ENCODE results near the gene OPTN. TPM values are rescaled to one million over a fixed set of nuclear protein-coding genes. Genes with fewer than 3 reads are reported as not detected.
"Not testable (repeated sequence)": the region's sequence is repeated elsewhere in the genome, so short reads cannot be mapped to it uniquely, and the experiment has no call there.

Gene OPTN
- total RNA-seq, 1 donor from 2014 or later, result 54.1 TPM

DNA sequence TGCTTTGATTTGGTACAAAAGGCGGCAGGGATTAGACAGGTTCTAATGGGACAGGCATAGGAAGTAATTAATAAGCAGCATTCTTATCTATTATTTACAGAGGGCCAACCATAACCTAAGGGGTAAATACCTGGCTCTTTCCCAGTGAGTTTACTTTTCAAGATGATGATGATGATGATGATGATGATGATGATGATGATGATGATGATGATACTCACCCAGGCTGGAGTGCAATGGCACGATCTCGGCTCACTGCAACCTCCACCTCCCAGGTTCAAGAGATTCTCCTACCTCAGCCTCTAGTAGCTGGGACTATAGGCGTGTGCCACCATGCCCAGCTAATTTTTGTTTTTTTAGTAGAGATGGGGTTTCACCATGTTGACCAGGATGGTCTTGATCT is 5.9 kb upstream of the OPTN start:
- peaks cover 17% of the 10 kb centered on the region for H3K4me1 Mint-ChIP-seq (ENCODE audit: low read depth)
- intact Hi-C loops (cut with micrococcal nuclease), result loop anchor here (10.0 kb wide), 1 partner anchor 749 kb away; the partner anchor contains the start of gene CAMK1D
- H3K36me3 Mint-ChIP-seq (ENCODE audit: low read depth); H3K27me3 Mint-ChIP-seq (ENCODE audit: insufficient read depth); DNase-seq (ENCODE audit: low spot score); H3K27ac Mint-ChIP-seq; H3K4me3 Mint-ChIP-seq; H3K9me3 Mint-ChIP-seq: not testable (repeated sequence)

DNA sequence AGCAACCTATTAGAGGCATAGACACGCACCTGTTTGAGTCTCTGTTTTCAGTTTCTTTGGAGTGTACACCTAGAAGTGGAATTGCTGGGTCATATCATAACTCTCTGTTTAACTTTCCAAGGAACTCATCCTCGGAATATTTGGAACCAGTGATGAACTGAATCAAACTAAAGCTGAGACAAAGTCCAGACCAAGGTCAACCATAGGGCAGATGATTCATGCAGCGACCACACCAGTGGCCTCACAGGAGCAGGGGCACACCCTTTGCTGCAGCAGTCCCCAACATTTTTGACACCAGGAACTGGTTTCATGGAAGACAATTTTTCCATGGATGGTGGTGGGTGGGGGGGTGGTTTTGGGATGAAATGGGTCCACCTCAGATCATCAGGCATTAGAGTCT is 4.9 kb upstream of the OPTN start:
- DNase-seq (ENCODE audit: low spot score), result no peak
- Mint-ChIP-seq H3K4me1 (ENCODE audit: low read depth) (peaks cover 22% of the 10 kb centered on the region), H3K9me3 (no peaks in the 10 kb centered on the region), H3K36me3 (ENCODE audit: low read depth) (no peaks in the 10 kb centered on the region), H3K4me3 (no peak overlapping the region), H3K27me3 (ENCODE audit: insufficient read depth) (peaks cover 4% of the 10 kb centered on the region), H3K27ac (no peak overlapping the region)
- intact Hi-C loops (cut with micrococcal nuclease), result loop anchor here (10.0 kb wide), 1 partner anchor 750 kb away; the partner anchor contains the start of gene CAMK1D

DNA sequence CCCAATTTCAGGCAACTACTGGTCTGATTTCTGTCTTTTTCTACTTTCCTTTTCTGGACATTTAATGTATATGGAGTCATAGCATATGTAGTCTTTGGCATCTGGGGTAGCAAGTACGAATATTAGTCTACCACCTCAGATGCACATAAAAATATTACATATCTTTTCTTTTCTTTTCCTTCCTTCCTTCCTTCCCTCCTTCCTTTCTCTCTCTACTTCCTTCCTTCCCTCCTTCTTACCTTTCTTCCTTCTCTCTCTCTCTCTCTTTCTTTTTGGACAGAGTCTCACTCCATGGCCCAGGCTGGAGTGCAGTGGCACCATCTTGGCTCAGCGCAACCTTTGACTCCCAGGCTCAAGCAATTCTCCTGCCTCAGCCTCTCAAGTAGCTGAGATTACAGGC is 4.0 kb upstream of the OPTN start:
- intact Hi-C loops (cut with micrococcal nuclease), result loop anchor here (10.0 kb wide), 1 partner anchor 751 kb away; the partner anchor contains the start of gene CAMK1D
- DNase-seq (ENCODE audit: low spot score), result no peak
- Mint-ChIP-seq H3K4me1 (ENCODE audit: low read depth) (peaks cover 27% of the 10 kb centered on the region), H3K36me3 (ENCODE audit: low read depth) (peaks cover 4% of the 10 kb centered on the region), H3K4me3 (no peak overlapping the region), H3K27ac (no peak overlapping the region), H3K27me3 (ENCODE audit: insufficient read depth) (peaks cover 2% of the 10 kb centered on the region), H3K9me3 (no peaks in the 10 kb centered on the region)

DNA sequence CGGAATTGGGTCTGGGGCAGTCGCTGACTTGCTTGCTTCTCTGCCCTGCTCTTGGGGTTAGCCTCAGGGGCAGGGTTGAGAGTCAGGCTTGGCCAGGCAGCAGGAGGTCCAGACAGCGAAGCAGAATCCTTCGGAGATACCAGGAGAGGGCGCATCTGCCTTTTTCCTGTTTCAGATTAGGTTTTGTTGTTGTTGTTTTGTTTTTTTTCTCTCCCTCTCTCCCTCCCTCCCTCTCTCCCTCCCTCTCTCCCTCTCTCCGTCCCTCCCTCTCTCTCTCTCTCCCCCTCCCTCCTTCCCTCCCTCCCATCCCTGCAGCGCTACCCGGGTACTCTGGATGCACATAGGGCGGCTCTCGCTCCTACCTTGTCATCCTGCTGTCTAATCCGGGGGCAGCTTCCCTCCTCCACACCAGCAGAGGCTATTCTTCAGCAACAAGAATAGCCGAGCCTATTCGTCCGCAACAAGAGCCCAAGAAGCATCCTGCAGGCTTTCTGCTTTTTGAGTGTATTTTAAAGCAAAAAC is 758 bp upstream of the OPTN start:
- H3K4me1 Mint-ChIP-seq (ENCODE audit: low read depth), result peaks cover 51% of the 10 kb centered on the region
- peaks cover 15% of the 10 kb centered on the region for H3K36me3 Mint-ChIP-seq (ENCODE audit: low read depth)
- H3K4me3 Mint-ChIP-seq, result peak overlapping the region; percentile 89
- peak overlapping the region; percentile 92 for H3K27ac Mint-ChIP-seq
- no peaks in the 10 kb centered on the region for H3K9me3 Mint-ChIP-seq
- no peaks in the 10 kb centered on the region for H3K27me3 Mint-ChIP-seq (ENCODE audit: insufficient read depth)
- intact Hi-C loops (cut with micrococcal nuclease), result loop anchor here (1.0 to 10.0 kb wide), 5 partner anchors 24 to 903 kb away; partner anchors contain the start of genes CAMK1D, CDC123 and SEPHS1
- DNase-seq (ENCODE audit: low spot score), result peak; percentile 54

DNA sequence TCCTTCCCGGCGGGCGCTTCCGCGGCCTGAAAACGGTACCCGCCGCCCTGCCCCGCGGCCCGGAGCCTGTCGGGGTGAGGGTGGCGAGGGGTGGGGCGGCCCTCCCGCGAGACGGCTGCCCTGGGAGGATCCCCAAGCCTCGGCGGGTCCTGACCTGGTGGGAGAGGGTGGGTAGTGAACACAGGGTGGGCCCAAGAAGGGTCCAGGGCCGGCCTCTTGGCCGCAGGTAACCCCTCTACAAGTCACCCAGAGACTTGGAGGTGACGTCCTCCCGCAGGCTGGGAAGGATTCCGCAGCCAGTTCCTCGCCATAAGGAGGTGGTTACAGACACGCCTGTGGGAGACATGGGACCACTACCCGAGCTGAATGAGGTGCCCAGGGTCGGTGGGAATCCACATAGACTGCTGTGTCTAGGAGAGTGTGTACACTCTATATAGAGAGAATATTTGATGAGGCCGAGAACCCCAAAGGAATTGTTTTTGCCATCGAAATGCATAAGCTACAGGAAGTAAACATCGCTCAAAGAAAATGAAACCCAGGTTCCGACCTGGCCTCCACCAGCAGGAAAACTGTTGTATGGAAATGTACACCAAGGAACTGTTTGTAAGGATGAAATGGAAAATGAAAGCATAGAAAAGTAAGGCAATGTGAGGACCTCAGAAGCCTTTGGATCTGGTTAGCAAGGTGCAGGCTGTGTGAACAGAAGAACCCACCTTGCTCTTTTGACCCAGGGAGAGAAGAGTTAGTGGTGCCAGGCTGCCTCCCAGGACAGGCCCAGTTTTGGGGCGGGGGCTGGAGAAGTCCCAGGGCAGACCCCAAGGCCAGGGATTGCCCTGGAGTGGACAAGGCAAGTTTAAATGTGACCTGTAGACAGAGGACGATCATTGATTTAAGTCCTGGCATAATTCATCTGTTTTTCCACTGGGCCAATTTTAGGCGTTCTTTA is 659 bp downstream of the OPTN start:
- Mint-ChIP-seq H3K4me3 (peak overlapping the region; percentile 93), H3K4me1 (ENCODE audit: low read depth) (peaks cover 62% of the 10 kb centered on the region), H3K36me3 (ENCODE audit: low read depth) (peaks cover 23% of the 10 kb centered on the region), H3K27me3 (ENCODE audit: insufficient read depth) (no peaks in the 10 kb centered on the region), H3K9me3 (no peaks in the 10 kb centered on the region), H3K27ac (peak overlapping the region; percentile 92)
- intact Hi-C loops (cut with micrococcal nuclease), result loop anchor here (1.0 kb wide), 2 partner anchors 61 to 202 kb away; partner anchors contain the start of gene MCM10
- peak; percentile 28 for DNase-seq (ENCODE audit: low spot score)

DNA sequence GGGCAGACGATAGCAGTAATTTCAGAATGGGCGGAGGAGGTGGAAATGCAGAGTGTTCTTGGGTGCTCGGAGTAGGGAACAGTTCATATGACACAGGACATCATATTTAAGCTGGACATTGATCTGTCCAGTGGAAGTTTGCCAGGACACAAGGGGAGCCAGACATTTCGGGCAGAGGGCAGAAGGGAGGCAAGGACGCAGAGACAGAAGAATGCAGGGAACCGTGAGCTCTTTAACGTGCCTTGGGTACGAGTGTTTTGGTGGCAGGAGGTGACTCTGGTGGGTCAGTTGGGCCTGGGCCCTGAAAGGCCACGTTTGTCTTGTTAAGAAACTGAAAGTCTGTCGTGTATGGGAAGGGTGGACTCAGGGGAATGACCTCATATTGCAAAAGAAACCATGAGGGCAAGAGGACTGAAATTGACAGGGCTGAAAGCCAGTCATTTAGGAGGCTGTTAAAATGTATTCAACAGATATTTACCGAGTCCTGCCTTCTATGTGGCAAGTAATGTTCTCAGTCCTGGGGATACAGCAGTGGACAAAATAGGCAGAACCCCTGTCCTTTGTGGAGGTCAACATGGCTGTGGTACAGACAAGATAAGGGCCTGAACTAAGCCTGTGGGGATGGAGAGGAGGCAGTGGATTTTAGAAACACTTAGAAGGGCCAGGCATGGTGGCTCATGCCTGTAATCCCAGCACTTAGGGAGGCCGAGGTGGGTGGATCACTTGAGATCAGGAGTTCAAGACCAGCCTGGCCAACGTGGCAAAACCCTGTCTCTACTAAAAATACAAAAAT is 2.2 kb downstream of the OPTN start:
- peak overlapping the region; percentile 78 for H3K4me3 Mint-ChIP-seq
- DNase-seq (ENCODE audit: low spot score), result no peak
- peak overlapping the region; percentile 26 for H3K27ac Mint-ChIP-seq
- peaks cover 71% of the 10 kb centered on the region for H3K4me1 Mint-ChIP-seq (ENCODE audit: low read depth)
- H3K27me3 Mint-ChIP-seq (ENCODE audit: insufficient read depth), result no peaks in the 10 kb centered on the region
- peaks cover 30% of the 10 kb centered on the region for H3K36me3 Mint-ChIP-seq (ENCODE audit: low read depth)
- no peaks in the 10 kb centered on the region for H3K9me3 Mint-ChIP-seq
- intact Hi-C loops (cut with micrococcal nuclease), result no loop called here

DNA sequence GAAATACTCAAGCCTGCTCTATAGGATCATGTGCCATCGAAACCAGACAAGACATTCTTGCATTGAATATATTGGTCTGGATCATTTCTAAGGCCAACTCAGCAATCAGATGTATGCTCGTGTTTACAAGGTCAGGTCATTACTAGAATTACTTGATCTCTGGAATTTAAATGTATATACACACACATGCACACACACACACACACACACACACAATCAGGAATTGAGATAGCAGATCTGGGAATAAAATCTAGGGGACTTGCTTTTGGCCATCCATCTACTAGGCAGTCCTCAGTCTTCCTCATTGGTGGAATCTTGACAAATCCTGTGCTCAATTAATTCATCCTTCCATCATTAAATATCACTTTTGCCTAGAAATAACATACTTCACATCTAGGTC is 3.6 kb downstream of the OPTN start:
- Mint-ChIP-seq H3K27ac (peak overlapping the region; percentile 14), H3K36me3 (ENCODE audit: low read depth) (peaks cover 35% of the 10 kb centered on the region), H3K9me3 (no peaks in the 10 kb centered on the region), H3K27me3 (ENCODE audit: insufficient read depth) (no peaks in the 10 kb centered on the region), H3K4me1 (ENCODE audit: low read depth) (peaks cover 74% of the 10 kb centered on the region), H3K4me3 (no peak overlapping the region)
- intact Hi-C loops (cut with micrococcal nuclease), result no loop called here
- DNase-seq (ENCODE audit: low spot score), result no peak

DNA sequence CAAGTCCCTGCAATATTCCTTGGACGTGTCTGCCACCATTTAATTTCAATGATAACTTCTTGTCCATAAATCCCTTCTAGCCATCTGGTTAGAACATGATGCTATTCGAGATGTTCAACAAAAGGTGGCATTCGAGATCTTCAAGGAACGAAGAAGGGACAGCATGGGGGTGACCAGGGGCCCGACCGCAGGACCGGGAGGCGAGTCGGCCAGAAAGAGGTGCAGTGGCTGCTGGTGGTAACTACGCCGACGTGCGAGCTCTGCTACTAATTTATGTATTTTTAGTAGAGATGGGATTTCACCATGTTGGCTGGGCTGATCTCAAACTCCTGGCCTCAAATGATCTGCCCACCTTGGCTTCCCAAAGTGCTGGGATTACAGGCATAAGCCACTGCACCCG is 4.7 kb downstream of the OPTN start:
- intact Hi-C loops (cut with micrococcal nuclease), result no loop called here
- H3K27ac Mint-ChIP-seq, result peak overlapping the region; percentile 57
- H3K4me3 Mint-ChIP-seq, result no peak overlapping the region
- no peak for DNase-seq (ENCODE audit: low spot score)
- peaks cover 69% of the 10 kb centered on the region for H3K4me1 Mint-ChIP-seq (ENCODE audit: low read depth)
- H3K9me3 Mint-ChIP-seq, result no peaks in the 10 kb centered on the region
- no peaks in the 10 kb centered on the region for H3K27me3 Mint-ChIP-seq (ENCODE audit: insufficient read depth)
- H3K36me3 Mint-ChIP-seq (ENCODE audit: low read depth), result peaks cover 38% of the 10 kb centered on the region

DNA sequence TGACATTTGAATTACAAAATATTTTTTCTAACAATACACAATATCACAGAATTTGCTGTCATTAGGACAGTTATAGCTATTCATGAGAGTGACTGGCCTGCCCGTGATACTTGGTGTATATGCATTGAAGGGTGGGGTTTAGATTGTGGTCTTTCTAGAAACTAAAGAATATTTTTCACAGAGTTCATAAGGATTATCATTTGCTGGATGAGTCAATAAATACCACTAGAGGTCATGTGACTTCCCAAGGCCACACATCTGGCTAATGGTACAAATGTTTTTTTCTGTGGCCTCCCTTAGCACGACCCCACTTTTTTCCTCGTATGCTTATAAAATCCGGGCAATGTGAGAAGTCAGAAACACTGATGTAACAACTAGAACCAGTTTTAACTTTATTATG is 5.2 kb downstream of the OPTN start:
- Mint-ChIP-seq H3K4me1 (ENCODE audit: low read depth) (peaks cover 72% of the 10 kb centered on the region), H3K4me3 (no peak overlapping the region), H3K36me3 (ENCODE audit: low read depth) (peaks cover 42% of the 10 kb centered on the region), H3K27ac (no peak overlapping the region), H3K27me3 (ENCODE audit: insufficient read depth) (no peaks in the 10 kb centered on the region), H3K9me3 (no peaks in the 10 kb centered on the region)
- DNase-seq (ENCODE audit: low spot score), result no peak
- intact Hi-C loops (cut with micrococcal nuclease), result no loop called here

DNA sequence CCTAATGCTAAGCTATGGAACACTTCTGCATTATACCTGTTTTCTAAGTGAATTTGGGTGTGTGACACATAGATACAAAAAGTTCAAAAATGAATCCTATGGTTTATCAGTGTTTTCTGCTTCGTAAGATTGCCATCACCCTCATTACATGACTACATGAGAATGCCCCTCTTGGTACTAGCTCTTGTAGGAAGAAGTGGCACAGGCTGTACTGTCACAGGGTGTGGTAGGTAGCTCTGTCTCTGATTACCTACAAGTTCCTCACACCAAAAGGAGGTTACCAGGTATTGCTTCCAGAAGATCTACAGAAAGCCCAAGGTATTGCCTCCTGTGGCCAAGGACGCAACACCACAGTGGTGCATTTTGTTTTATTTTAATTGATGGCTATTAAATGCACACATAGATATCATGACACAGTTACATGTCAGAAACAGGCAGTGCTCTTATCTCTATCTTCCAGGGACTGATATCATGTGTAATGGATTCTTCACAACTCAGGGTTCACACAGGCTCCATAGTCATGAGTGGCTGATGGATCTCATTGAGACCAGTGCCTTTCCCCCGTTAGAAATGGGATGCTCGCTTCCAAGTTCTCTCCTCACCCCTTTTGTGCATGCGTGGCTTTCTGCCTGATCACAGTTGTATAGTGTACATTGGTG is 6.6 kb downstream of the OPTN start:
- Mint-ChIP-seq H3K9me3 (no peaks in the 10 kb centered on the region), H3K36me3 (ENCODE audit: low read depth) (peaks cover 46% of the 10 kb centered on the region), H3K27ac (peak overlapping the region; percentile 4), H3K27me3 (ENCODE audit: insufficient read depth) (no peaks in the 10 kb centered on the region), H3K4me1 (ENCODE audit: low read depth) (peaks cover 75% of the 10 kb centered on the region), H3K4me3 (no peak overlapping the region)
- no peak for DNase-seq (ENCODE audit: low spot score)
- intact Hi-C loops (cut with micrococcal nuclease), result no loop called here

DNA sequence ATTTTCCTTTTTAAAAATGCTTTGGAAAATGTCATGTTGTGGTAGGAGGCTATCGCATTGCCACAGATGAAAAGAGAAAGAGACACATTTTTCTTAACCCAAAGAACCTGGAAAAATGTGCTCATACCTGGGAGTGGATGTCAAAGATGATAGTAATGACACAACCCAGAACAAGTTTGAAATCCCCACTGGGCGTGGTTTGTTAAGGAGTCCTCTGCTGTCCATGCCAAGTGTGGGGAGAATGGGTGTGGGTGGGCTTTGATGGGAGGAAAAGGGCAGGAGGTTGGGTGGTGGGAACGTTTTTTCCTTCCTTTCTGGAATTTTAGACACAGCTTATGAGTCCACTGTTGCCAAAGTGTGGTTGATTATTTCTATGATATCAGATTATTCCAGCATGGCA is 10.9 kb downstream of the OPTN start:
- peaks cover 51% of the 10 kb centered on the region for H3K4me1 Mint-ChIP-seq (ENCODE audit: low read depth)
- H3K27me3 Mint-ChIP-seq (ENCODE audit: insufficient read depth), result no peaks in the 10 kb centered on the region
- intact Hi-C loops (cut with micrococcal nuclease), result no loop called here
- H3K36me3 Mint-ChIP-seq (ENCODE audit: low read depth), result peaks cover 42% of the 10 kb centered on the region
- DNase-seq (ENCODE audit: low spot score), result no peak
- H3K9me3 Mint-ChIP-seq, result no peaks in the 10 kb centered on the region
- H3K4me3 Mint-ChIP-seq, result no peak overlapping the region
- peak overlapping the region; percentile 83 for H3K27ac Mint-ChIP-seq

DNA sequence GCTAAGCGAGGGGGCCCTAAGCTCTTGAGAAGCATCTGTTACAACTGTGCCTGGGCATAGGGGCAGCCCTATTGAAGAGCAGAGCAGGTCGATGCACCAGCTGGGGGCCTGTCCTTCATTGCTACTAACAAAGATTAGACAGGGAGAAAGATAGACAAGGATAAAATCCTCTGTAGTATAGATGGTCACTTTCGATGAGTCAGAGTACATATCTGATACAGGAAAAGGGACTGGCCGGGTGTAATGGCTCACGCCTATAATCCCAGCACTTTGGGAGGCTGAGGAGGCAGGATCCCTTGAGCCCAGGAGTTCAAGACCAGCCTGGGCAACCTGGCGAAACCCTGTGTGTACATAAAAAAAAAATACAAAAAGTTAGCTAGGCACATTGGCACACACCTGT is 13.6 kb downstream of the OPTN start:
- no peak for DNase-seq (ENCODE audit: low spot score)
- intact Hi-C loops (cut with micrococcal nuclease), result no loop called here

More for the DNA sequence above, 13.6 kb downstream of the OPTN start:
- no peaks in the 10 kb centered on the region for H3K27me3 Mint-ChIP-seq (ENCODE audit: insufficient read depth)
- H3K4me1 Mint-ChIP-seq (ENCODE audit: low read depth), result peaks cover 45% of the 10 kb centered on the region
- H3K36me3 Mint-ChIP-seq (ENCODE audit: low read depth), result peaks cover 51% of the 10 kb centered on the region
- H3K9me3 Mint-ChIP-seq, result no peaks in the 10 kb centered on the region
- H3K4me3 Mint-ChIP-seq, result no peak overlapping the region
- peak overlapping the region; percentile 23 for H3K27ac Mint-ChIP-seq

Measured in activated T-helper 1 cell treated with anti-CD3 and anti-CD28 coated beads, Interleukin-12 subunit alpha, Interleukin-12 subunit beta, Interleukin-2, Interleukin-4 antibody, amounts not matched to agents 30 ng/mL and 10 ng/mL and 1 ng/mL, durations not matched to agents 14 hours and 24 hours and 36 hours (primary cell).